ENCODE measurements around the gene ALKBH2.
A peak's percentile ranks its signal among the peaks of the same experiment; 100 is the strongest.
"Not testable (repeated sequence)": the region's sequence is repeated elsewhere in the genome, so short reads cannot be mapped to it uniquely, and the experiment has no call there.

ALKBH2 gene

DNA sequence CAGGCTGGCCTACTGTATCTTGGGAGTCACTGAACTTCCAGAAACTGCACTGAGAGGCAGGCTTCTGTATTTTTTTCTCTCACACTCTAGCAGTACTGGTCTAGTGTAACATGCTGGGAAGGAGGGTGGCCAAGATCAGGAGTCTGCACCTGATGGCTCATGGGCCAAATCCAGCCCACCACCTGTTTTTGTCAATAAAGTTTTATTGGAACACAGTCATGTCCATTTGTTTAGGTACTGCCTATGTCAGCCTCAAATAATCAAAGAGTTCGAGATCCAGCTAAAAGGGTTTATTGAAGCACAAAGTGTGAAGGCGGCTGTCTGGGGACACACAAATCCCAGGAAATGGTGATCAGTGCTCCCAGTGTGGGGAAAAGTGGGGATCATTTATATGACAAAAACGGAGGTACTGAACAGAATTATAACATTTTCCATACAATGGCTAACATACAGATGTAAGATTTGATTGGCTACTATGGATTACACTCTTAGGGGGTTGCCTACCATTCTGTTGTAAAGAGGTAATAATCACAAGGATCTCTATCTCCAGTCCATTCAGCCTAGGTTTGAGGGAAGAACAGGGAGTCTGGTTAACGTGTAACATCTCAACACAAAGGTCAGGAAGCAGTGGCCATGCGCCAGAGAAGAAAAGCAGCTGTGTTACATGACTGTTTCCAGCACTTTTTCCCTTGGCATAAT, 28.0 kb downstream of the ALKBH2 start:
- no peak for DNase-seq

DNA sequence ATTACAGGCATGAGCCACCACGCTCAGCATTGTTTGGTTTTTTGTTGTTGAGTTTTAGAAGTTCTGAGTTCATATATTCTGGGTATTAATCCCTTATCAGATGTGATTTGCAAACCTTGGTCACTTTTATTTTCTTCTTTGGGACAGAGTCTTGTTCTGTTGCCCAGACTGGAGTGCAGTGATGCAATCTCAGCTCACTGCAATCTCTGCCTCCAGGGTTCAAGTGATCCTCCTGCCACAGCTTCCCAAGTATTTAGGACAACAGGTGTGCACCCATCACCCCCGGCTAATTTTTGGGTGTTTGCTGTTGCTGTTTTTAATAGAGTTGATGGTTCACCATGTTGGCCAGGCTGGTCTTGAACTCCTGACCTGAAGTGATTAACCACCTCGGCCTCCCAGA, 29.1 kb downstream of the ALKBH2 start:
- no peak for DNase-seq

DNA sequence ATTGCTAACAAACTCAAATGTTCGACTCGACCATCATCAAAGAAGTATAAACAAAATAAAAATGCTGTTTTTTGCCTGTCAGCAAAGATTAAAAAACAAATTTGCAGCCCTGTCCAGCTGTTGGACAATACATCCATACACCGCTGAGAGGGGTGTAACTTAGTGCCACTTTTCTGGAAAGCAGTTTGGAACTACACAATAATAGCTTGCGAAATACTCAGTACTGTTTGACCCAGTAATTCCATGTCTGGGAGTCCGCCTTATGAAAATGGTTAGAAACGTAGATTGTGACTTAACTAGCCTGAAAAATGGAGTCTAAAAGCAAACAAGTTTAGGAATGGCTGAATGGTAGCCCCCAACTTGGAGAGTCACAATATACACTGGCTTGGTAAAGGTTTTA, 34.5 kb downstream of the ALKBH2 start:
- no peak for DNase-seq

DNA sequence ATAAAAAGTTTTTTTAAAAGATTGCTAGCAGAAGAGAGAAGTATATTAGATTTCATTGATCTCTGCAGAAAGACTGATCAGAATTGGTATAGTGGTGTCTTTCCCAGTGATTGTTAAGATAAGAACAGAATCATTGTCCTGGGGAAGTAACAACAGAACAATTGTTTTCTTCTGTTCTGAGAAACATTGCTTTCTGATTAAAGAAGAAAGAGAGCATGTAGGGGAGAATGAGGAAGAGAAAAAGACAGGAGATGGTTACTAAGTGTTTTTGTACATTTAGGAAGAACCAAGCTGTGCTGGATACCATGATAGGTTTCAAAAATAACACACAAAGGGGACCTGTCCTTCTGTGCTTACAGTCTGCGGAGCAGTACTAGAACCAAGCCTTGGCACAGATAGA, 35.9 kb downstream of the ALKBH2 start:
- DNase-seq: no peak

- no peak for DNase-seq
These were observed 36.4 kb downstream of the ALKBH2 start for GRCh38 chr12:109056891-109057290.

- DNase-seq: no peak
These were observed 38.8 kb downstream of the ALKBH2 start for GRCh38 chr12:109054520-109054919.

GRCh38 chr12:109054124-109054513, 39.2 kb downstream of the ALKBH2 start:
- DNase-seq: not testable (repeated sequence)

DNA sequence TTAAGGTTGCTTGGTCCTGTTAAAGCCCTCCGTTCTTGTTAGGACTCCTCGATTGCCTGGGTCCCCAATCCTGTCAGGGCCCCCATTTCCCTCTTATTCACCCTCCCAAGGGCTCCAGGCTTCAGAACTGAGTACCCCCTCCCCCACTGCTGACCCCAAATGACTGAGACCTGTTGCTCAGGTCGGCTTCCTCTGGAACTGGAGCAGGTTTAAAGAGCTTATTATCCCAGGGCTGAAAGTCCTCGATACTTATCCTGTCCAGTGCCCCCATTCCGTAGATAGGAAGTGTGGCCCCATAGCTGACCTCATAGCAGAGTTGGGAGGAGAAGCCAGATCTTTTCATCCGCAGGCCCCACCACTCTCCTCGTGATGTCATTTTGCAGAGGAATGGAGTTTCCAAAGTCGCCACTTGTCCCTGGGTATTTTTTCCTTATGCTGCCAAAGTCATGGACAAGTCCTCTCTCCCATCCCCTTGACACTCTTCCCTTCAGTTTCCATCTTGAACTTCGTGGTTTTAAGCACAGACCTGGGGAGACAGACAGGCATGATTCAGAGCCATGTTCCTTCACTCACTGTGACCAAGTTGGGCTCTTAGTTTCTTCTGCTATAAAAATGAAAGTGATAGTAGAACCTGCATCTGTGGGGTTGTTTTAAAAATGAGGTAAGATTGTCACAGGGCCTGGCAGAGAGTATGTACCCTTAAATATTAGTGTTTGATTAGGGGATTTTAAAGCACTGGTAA, 39.7 kb downstream of the ALKBH2 start:
- DNase-seq: peak; percentile 18 to 33

- DNase-seq: peak; percentile 79 to 81
These were observed 40.6 kb downstream of the ALKBH2 start, which contains the start of gene USP30 for GRCh38 chr12:109052414-109053323. Gene USP30, plus strand, starts transcription at chr12:109052576. Its CDS starts 103 bp downstream, at chr12:109052679.

GRCh38 chr12:109052097-109052413, 41.2 kb downstream of the ALKBH2 start:
- DNase-seq: no peak

GRCh38 chr12:109049794-109050193, 43.5 kb downstream of the ALKBH2 start:
- DNase-seq: not testable (repeated sequence)

DNA sequence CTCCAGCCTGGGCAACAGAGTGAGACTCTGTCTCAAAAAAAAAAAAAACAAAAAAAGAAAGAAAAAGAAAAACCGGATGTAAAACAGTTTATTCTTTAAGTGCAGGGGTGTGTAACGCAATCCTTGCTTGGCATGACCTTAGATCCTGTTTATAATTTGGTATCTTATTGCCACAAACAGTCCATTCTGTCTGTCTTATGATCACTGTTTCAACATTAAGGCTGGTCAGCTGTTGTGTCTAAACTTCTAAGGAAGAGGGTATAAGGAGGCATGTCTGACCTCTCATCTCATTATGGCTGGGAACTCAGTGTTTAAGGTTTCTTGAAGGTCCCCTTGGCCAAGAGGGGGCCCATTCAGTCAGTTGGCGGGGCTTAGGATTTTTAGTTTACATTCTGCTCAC, 44.6 kb downstream of the ALKBH2 start:
- DNase-seq: not testable (repeated sequence)

GRCh38 chr12:109047081-109047805, 46.0 kb downstream of the ALKBH2 start:
- no peak for DNase-seq

DNA sequence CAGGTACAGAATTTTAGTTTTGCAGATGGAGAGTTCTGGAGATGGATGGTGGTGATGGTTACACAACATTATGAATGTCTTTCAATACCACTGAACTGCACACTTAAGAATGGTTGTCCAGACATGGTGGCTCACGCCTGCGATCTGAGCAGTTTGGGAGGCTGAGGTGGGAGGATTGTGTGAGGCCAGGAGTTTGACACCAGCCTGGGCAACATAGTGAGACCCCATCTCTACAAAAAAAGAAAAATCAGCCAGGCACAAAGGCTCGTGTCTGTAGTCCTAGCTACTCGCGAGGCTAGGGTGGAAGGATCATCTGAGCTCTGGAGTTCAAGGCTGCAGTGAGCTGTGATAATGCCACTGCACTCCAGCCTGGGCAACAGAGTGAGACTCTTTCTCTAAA, 49.0 kb downstream of the ALKBH2 start:
- DNase-seq: no peak
